SIG-M5 treated with dmso at 0.1 percent for 504 hours (cell line): ENCODE data around the gene CLCN3.
"Not testable (repeated sequence)": the region's sequence is repeated elsewhere in the genome, so short reads cannot be mapped to it uniquely, and the experiment has no call there.

Source experiments
- DNase-seq: peaks from one replicate; lab custom pipeline; 2025; ENCODE audit not compliant: unreplicated experiment; lab: John Stamatoyannopoulos, UW

The CLCN3 gene

DNA sequence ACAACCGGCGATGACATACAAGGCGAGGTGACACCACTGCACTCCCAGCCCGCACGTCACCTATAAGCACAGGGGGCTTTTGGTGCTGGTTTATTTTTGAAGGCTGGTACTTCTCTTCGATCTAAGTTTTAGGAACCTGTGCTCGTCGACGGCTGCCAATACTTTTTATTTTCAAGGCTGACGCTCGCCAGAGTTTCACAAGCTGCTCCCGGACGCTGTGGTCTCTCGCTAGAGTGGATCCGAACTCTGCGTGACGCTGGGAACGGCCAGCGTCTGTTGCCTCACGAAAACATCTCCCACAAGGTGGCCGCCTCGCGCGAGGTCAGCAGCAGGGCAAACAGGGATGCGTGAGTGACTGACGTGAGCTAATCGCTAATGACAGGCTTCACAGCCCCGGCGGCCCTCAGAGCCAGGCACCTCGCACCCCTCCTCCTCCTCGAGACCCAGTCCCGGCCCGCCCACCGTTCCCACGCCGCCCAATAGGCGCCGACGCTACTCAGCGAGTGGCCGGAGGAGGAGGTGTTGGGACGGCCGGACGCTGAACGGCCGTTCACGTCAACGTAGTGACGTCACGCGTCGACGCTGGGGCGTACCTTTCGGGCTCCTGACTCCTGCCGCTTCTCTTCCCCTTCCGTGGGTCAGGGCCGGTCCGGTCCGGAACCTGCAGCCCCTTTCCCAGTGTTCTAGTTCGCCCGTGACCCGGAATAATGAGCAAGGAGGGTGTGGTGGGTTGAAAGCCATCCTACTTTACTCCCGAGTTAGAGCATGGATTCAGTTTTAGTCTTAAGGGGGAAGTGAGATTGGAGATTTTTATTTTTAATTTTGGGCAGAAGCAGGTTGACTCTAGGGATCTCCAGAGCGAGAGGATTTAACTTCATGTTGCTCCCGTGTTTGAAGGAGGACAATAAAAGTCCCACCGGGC, at the start of gene CLCN3:
Gene CLCN3, plus strand, starts transcription at position 621 of the 922 bp plus-strand sequence. CDS start 15,351 bp downstream, outside the sequence.
- peak; percentile 90 for DNase-seq

DNA sequence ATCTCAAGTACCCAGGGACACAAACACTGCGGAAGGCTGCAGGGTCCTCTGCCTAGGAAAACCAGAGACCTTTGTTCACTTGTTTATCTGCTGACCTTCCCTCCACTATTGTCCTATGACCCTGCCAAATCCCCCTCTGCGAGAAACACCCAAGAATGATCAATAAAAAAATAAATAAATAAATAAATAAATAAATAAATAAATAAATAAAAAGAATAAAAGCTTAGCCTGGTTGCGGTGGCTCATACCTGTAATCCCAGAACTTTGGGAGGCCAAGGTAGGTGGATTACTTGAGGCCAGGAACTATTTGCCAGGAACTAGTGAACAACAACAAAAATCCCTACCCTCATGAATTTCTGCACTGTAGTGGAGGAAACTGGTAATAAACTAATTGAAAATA, 49.4 kb upstream of the CLCN3 start:
- DNase-seq = not testable (repeated sequence)

DNA sequence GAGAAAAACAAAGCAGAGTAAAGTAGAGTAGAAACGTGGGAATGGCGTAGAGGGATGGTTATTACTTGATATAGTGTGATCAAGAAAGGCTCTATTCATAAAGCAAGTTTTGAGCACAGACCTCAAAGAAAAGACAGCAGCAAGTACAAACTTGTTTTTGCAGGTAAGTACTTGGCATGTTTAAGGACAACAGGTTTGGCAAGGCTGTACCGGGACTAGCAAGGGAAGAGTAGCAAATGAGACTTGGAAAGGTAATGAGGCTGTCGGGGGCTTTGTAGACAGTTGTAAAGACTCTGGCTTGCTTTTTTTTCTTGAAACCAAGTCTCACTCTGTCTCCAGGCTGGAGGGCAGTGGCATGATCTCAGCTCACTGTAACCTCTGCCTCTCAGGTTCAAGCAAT, 48.9 kb upstream of the CLCN3 start:
- no peak for DNase-seq

DNA sequence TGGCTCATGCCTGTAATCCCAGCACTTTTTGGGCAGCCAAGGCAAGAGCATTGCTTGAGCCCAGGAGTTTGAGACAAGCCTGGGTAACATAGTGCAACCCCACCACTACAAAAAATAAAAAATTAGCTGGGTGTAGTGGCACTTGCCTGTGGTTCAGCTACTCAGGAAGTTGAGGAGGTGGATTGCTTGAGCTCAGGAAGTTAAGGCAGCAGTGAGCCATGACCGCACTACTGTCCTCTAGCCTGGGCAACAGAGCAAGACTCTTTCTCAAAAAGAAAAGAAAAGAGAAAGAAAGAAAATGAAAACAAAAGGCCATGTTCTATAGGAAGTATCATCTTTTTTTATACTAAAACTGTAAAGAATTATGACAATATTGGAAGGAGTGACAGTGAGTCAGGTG, 46.5 kb upstream of the CLCN3 start:
- no peak for DNase-seq

DNA sequence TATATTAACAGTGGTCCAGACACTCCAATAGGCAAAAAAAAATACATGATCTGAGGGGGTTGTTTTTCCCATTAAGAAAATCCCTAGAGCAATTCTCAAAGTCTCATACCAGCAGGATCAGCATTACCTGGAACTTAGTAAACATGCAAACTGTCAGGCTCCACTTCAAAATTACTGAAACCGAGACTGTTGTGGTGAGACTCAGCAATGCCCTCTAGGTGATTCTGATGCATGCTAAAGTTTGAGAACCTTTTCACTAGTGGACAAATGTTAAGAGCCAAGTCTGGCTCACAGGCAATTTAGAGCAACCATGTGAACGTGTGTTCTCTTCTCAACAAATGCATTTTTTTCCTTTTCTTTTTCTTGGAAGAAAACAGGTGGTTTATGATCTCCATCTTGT, 38.2 kb upstream of the CLCN3 start:
- DNase-seq = no peak

DNA sequence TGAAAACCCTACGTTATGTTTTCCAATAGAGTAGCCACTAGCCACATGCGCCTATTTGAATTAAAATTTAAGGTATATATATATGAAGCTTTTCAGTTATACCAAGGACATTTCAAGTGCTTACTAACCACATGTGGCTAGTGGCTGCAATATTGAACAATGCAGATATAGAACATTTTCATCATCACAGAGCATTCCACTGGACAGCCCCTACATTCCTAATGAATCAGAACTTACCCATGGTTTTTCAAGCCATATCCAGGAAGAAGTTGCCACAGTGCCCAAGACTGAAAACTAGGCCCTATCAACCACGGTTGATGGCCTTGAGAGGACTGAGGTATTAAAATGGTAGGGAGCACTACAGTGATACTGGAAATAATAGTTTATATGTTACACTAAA, 37.7 kb upstream of the CLCN3 start:
- DNase-seq = no peak

DNA sequence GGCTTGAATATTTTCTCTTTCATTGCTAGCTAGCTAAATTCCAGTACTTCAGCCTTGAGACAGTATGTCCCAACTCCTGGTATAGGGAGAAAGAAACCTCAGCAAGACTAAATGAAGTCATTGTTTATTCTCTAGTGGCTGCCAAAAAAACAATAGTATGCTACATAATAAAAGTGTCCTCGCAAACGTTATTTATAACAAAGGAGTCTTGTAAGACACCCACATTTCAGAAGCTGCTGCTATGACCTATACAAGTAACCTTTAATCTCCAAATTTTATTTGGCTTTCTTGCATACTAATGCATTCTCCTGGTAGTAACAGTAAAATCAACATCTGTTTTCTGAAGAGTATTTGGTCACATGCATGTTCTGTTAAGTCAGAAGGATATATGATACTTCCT, 36.8 kb upstream of the CLCN3 start:
- DNase-seq = no peak

DNA sequence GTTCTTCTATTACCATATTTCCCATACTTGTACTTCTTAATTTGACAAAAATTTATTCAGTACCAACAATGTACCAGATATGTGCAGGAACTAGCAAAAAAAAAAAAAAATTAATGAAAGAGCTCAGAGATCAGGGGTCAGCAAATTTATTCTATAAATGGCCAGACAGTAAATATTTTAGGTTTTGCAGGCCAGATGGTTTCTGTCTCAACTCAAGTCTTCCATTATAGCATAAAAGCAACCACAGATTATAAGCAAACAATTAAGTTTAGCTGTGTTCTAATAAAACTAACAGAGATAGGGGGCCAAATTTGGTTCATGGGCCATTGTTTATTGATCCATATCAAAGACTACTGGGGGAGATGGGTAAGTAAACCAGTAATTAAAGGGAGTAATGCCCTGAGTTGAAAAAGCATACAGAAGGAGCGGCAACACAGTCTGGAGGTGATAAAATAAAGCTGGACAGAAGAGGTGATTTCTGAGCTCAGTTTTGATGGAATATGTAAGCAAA, 27.3 kb upstream of the CLCN3 start:
- DNase-seq = no peak

DNA sequence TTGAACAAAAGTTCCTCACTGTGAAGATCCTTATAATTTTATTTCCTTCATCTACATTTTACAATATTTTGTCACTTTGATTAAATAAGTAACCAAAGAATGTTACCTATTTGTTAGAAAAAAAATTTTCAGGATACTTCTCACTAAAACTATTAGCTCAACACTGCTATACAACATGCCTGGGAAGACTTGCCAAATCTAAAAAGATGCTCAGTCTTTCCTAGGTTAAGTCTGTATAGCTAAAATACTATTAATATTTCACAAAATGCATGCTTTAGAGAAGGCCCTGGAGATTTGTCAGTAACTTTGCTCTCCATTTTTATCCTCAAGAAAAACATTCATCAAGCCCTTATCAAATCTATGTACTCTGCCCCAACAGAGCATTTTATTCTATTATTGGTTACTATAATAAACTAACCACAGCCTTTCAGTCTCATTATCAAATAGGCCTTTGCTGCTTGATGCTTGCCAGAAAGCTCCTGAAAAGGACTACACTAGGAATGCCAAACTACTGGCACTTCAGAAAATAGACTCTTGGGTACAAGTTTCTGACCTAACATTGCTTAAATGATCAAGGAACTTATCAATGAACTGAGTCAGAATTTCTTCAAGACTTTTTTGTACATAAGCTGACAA, 25.7 kb upstream of the CLCN3 start:
- DNase-seq = no peak

DNA sequence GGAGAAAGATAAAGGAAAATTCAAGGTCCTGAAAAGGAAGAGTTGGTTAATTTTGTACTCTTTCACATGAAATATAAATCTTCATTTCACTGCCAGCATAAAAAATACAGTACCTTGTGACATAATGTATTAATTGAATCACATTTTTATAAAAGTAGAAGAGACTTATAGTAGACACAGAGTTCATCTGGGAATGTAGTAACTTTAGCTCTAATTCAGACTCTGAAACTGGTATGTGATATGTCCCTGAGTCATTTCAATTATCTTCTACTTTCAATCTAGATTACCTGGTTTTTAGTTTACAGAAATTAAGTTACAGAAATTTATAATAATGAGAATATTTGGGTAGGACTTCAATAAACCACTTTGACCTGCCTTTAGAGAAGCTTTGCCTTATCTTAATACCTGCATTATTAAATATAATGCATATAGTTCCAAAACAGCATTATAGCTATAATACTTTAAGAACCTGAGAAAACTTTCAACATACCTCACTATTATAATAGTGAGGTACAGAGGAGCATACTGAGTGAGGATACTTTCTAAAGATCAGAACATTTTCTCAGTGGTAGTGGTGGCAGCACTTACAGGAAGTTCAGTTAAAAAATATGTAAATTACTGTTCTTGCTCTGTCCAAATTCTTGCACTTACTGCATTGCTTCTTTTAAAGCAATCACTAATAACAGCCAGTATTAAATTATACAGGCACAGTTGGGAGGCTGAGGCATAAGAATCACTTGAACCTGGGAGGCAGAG, 19.2 kb upstream of the CLCN3 start:
- no peak for DNase-seq

DNA sequence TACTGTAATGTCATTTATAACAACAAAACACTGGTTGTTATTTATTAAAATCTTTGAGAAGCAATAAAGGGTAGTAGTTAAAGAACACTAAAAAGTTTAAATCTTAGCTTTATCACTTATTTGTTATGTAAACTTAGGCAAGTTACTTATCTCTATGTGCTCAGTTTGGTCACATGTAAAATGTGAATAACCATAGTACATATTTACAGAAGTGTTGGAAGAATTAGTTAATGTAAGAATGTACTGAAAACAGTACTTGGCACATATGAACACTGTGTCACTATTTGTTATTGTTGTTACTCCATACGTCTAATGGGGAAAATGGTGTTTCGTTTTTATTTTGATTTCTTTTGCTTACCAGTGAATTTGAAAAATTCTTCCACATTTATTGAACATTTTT, 17.1 kb upstream of the CLCN3 start:
- DNase-seq = no peak

DNA sequence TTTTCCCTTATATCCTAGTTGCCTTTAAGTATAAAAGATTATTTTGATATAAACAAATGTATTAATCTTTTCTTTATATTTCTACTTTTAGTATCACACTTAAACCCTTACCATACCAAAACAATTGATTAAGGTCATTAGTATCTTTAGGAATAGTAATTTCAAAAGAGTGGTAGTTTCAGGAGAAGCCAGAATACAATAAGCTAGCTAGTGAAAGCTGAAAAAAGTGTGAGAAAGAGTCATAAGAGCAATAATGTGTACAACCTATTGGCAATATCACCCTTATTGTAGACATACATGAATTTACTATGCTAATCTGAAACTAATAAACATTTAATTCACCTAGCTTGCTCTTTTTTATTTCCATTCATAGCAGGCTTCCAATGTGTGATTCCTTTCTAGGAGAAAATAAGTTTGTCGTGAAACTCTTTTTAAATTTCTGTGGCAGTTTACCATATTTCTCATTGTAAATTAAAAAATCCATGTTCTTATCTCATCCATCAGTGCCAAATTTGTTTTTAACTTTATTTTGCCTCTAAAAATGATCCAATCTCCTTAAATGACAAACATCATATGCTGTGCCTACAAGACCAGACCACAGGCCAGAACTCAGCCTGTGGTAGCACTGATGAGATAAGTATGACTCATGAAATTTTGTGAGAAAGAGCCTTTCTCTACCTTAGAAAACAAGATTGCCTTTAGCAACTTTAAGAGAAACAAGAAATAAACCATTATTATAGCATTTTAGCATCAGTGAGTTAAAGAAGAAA, 16.1 kb upstream of the CLCN3 start:
- DNase-seq = peak; percentile 8

DNA sequence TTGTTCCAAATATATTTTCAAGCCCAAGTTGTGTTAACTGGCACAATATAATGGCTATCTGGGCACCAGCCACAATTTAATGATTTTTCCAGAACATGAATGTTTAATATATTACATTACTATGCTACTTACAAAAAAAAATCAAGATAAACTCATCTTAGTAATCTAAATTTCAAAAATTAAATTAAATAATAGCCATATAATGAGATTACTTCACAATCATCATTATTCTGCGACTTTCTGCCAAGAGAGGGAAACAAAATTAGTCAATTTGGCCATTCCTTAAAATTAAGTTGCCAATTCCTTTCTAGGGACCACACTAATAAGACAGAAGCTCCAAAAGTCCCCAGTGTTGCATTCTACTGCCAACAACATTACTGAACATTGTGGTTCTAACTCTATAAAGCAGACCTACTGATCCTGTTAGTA, 15.5 kb upstream of the CLCN3 start:
- no peak for DNase-seq

DNA sequence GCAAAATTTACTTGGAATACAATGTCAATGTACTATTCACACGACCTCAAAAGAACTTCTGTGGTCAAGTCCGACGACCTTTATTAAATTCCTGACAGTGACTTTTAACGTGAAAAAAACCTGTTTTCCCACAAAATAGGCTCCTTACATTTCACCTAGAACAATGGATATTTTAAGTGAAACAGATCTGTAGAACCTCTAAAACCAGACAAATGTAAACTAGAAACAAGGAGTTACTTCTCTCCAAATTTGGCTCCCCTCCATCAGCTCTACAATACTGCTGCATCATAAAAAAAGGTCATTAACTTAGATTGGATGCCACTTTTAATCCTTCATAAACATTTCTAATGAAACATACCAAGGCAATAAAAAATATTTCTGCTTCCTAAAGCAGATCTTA, 9.2 kb upstream of the CLCN3 start:
- DNase-seq = no peak

DNA sequence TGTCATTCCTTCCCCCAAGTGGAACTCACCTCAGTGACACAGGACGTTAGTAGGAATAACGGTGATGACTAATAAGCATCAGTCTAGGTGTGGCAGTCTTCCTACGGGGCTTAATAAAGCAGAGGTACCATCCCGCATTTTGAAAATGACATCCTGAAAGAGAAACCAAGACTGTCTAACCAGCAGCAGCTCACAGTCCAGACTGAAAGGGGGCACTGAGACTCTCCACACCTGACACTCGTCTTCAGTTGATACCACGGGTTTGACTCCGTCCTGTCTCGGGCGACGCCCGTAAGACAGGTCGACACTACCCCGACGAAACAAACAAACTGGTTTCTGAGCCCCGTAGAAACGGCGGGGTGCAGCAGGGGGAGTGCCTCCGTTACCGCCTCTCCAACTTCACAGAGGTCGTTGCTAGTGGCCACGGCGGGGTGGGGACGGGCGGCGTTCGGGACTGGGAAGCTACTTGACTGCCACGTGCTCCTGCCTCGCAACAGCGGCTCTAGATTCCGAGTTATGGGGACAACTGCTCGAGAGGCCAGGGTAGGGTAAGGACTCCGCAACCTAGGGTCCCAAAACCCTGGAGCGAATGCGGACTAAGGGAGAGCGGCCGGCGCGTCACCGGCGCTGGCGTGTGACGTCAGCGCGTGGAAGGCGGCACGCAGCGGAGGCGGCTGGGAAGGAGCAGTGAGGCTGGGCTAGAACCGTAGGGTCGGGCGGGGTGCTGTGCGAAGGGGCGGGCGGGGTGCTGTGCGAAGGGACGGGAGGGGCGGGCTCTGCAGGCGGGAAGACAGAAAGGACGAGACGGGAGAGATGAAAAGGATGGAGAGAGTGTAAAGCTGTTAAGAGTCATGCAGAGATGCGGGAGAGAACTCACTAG, 8.1 kb upstream of the CLCN3 start, which contains the start of gene NEK1:
Gene NEK1, minus strand, starts transcription at position 593 of the 880 bp plus-strand sequence. CDS start 9,953 bp downstream, outside the sequence.
- DNase-seq = peak; percentile 87

DNA sequence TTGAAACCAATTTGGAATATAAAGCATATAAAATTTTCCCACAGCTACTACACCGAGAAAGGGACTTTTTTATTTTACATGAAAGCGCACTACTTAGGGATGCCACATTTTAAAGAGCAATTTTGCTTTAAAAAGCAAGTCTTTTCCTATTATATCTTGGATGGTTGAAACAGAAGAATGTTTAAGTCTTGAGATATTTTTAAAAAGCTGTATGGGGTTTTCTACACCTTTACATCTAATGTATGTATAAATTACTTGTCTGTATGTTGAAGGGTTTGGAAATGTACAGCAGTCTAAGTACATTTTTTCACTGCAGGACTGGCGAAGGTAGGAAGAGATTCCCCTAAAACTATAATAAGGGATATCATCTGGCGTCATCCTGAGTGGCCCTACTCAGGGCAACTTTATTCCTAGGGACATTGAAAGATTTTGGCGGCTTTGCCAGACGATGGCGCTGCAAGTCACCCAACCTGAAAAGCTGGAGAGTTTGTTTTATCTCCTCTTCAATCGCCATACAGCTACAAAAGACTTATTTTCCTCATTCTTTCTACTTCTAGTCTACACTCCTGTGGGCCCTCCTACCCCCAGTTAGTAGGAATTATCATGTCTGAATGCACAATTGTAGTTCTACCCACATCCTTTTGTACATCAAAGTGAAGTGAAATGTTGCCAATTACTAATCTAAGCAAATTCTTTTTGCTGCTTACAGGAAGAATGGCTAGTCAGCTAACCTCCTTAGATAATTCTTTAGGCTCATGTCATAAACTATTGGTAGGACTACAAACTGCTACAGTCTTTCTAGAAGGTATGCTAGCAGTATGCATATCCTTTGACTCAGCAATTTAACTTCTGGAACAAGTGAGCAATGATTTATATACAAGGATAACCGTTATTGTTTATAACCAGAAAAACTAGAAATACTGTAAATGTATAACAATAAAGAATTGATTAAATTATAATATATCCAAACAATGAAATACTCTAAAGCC, 7.2 kb upstream of the CLCN3 start:
- DNase-seq = peak; percentile 71

DNA sequence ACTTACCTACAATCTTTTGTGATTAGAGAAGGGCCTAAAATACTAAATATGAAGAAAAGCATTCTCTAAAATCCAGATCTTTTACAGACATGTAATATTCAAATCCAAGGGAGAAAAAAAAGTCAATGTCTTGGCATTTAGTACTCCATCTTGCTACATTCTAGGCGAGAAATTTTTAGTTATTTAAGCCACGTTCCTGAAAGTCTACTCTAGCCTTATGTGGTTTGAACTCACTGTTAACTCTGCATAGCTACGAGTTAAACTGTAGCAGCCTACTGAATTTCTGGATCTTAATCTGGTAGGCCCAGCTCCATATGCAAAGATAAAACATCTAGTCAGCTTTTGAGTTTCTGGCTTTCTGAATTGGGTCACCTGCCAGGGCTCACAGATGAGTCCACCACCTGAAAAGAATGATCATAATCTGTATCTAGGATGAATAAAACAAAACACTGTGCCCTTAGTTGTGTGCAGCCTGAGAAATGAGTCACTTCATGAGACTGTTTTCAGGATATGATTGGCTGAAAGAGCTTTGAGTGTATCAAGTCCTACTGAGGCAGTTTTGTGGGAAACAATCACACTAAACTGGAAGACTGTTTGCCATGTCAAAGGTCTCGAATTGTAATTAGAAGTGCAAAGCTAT, 4.8 kb upstream of the CLCN3 start:
- DNase-seq = no peak

DNA sequence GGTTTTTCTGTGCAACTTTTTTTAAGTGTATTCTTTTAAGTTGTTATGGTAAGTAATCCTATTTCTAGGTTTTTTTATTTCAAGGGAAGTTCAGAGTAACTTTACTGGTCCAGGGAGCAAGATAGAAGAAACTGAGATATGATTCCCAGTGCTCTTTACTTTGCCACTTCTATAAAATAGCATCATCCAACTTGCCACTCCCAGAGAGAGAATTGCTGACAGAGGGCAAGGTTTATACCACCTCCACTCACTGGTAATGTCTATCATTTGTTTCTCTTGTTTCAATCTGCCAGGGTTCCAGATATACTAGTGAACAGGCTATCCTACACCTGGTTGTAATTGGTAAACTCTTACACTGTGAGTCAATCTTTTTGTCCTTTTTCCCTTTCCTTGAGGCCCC, 3.5 kb upstream of the CLCN3 start:
- no peak for DNase-seq
